ENCODE measurements around the gene PIK3CB. TPM values are rescaled to one million over a fixed set of nuclear protein-coding genes. Genes with fewer than 3 reads are reported as not detected.
"Not testable (repeated sequence)": the region's sequence is repeated elsewhere in the genome, so short reads cannot be mapped to it uniquely, and the experiment has no call there.

Gene PIK3CB
- total and polyA plus RNA-seq, 4 donors, result 8.0 to 29.8 (median 19.3) TPM

DNA sequence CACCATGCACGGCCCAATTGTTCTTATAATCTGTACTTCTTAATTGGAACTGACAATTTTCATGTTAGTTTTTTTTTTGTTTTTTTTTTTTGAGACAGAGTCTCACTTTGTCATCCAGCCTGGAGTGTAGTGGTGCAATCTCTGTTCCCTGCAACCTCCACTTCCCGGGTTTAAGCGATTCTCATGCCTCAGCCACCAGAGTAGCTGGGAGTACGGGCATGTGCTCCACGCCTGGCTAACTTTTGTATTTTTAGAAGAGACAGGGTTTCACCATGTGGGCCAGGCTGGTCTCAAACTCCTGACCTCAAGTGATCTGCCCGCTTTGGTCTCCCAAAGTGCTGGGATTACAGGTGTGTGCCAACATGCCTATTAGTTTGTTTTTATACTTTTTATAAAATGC is 153.8 kb downstream of the PIK3CB start:
- H3K27ac ChIP-seq (ENCODE audit: low read depth in 1 of 2, low read length in 2 of 2); H3K4me3 ChIP-seq (ENCODE audit: low read length in 2 of 2); H3K27me3 ChIP-seq (ENCODE audit: control insufficient read depth in 1 of 2, insufficient read depth in 2 of 2, low read length in 1 of 2); DNase-seq; H3K4me1 ChIP-seq (ENCODE audit: control insufficient read depth in 1 of 2, insufficient read depth in 2 of 2, low read length in 2 of 2); ATAC-seq (ENCODE audit: low FRiP score); H3K36me3 ChIP-seq (ENCODE audit: control insufficient read depth in 1 of 2, insufficient read depth in 2 of 2, low read length in 1 of 2); H3K9me3 ChIP-seq (ENCODE audit: control insufficient read depth, low read length); intact Hi-C loops (cut with DNase I): not testable (repeated sequence)
- WGBS, 2 donors, result 74 to 85% methylated on average over 6 of the region's 6 CpGs

DNA sequence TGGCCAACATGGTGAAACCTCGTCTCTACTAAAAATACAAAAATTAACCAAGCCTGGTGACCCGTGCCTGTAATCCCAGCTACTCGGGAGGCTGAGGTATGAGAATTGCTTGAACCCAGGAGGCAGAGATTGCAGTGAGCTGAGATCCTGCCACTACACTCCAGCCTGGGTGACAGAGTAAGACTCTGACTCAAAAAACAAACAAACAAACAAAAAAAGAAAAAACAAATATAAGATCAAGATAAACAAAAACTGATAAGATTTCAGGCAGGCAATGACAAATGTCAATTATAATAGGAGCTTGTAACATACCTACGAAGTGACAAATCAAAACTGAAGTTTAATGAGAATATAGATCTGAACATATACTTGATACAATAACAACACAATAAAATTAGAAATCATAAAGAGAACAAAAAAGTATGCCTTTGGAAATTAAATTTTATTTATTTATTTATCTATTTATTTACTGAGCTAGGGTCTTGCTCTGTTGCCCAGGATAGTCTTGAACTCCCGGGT is 155.8 kb downstream of the PIK3CB start:
- no peak overlapping the region for H3K27ac ChIP-seq (ENCODE audit: low read depth in 1 of 2, low read length in 2 of 2)
- H3K9me3 ChIP-seq (ENCODE audit: control insufficient read depth, low read length), result no peaks in the 10 kb centered on the region
- WGBS, 2 donors, result 89 to 90% methylated on average over 5 of the region's 5 CpGs
- no peaks in the 10 kb centered on the region for H3K4me1 ChIP-seq (ENCODE audit: control insufficient read depth in 1 of 2, insufficient read depth in 2 of 2, low read length in 2 of 2)
- H3K4me3 ChIP-seq (ENCODE audit: low read length in 2 of 2), result no peak overlapping the region
- ATAC-seq (ENCODE audit: low FRiP score), result no peak
- peaks cover 2% of the 10 kb centered on the region in 2 donors for H3K36me3 ChIP-seq (ENCODE audit: control insufficient read depth in 1 of 2, insufficient read depth in 2 of 2, low read length in 1 of 2)
- no peak for DNase-seq
- no peaks in the 10 kb centered on the region for H3K27me3 ChIP-seq (ENCODE audit: control insufficient read depth in 1 of 2, insufficient read depth in 2 of 2, low read length in 1 of 2)
- intact Hi-C loops (cut with DNase I), result no loop called here

DNA sequence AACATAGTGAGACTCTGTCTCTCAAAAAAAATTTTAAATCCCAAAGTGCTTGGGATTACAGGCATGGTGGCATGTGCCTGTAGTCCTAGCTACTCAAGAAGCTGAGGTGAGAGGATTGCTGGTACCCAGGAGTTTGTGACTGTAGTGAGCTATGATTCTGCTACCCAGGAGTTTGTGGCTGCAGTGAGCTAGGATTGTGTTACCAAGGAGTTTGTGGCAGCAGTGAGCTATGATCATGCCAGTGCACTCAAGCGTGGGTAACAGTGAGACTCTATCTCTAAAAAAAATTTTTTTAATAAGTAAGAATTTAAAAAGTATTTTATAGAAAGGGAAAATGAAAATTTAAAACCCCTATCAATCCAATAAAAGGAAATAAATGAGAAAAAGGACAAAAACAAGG is 156.6 kb downstream of the PIK3CB start:
- H3K4me1 ChIP-seq (ENCODE audit: control insufficient read depth in 1 of 2, insufficient read depth in 2 of 2, low read length in 2 of 2), result no peaks in the 10 kb centered on the region
- H3K9me3 ChIP-seq (ENCODE audit: control insufficient read depth, low read length), result no peaks in the 10 kb centered on the region
- no peaks in the 10 kb centered on the region for H3K27me3 ChIP-seq (ENCODE audit: control insufficient read depth in 1 of 2, insufficient read depth in 2 of 2, low read length in 1 of 2)
- peaks cover 2% of the 10 kb centered on the region in 2 donors for H3K36me3 ChIP-seq (ENCODE audit: control insufficient read depth in 1 of 2, insufficient read depth in 2 of 2, low read length in 1 of 2)
- H3K4me3 ChIP-seq (ENCODE audit: low read length in 2 of 2), result no peak overlapping the region
- intact Hi-C loops (cut with DNase I), result no loop called here
- WGBS, 2 donors, result 93 to 97% methylated on average over 1 of the region's 1 CpG
- ATAC-seq (ENCODE audit: low FRiP score) (no peak), DNase-seq (no peak)
- H3K27ac ChIP-seq (ENCODE audit: low read depth in 1 of 2, low read length in 2 of 2), result no peak overlapping the region

DNA sequence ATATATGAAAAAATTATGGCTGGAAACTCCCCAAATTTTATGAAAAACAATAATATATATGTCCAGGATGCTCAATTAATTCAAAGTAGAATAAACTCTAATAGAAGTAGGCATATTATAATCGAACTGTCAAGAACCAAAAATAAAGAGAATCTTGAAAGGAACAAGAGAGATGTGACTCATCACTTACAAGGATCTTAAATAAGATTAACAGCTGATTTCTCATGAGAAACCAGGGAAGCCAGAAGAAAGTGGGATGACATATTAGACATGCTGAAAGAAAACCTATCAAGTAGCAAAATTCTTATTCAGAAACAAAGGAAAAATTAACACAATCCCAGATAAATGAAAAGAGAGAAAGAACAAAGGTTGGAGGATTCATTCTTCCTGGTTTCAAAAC is 159.3 kb downstream of the PIK3CB start:
- no peaks in the 10 kb centered on the region for H3K27me3 ChIP-seq (ENCODE audit: control insufficient read depth in 1 of 2, insufficient read depth in 2 of 2, low read length in 1 of 2)
- ATAC-seq (ENCODE audit: low FRiP score) (no peak), DNase-seq (no peak)
- H3K9me3 ChIP-seq (ENCODE audit: control insufficient read depth, low read length), result no peaks in the 10 kb centered on the region
- H3K4me1 ChIP-seq (ENCODE audit: control insufficient read depth in 1 of 2, insufficient read depth in 2 of 2, low read length in 2 of 2), result no peaks in the 10 kb centered on the region
- intact Hi-C loops (cut with DNase I), result no loop called here
- H3K36me3 ChIP-seq (ENCODE audit: control insufficient read depth in 1 of 2, insufficient read depth in 2 of 2, low read length in 1 of 2), result peaks cover 2% of the 10 kb centered on the region in 2 donors
- no peak overlapping the region for H3K27ac ChIP-seq (ENCODE audit: low read depth in 1 of 2, low read length in 2 of 2)
- WGBS, 2 donors, result 91 to 97% methylated on average over 1 of the region's 1 CpG
- H3K4me3 ChIP-seq (ENCODE audit: low read length in 2 of 2), result no peak overlapping the region

DNA sequence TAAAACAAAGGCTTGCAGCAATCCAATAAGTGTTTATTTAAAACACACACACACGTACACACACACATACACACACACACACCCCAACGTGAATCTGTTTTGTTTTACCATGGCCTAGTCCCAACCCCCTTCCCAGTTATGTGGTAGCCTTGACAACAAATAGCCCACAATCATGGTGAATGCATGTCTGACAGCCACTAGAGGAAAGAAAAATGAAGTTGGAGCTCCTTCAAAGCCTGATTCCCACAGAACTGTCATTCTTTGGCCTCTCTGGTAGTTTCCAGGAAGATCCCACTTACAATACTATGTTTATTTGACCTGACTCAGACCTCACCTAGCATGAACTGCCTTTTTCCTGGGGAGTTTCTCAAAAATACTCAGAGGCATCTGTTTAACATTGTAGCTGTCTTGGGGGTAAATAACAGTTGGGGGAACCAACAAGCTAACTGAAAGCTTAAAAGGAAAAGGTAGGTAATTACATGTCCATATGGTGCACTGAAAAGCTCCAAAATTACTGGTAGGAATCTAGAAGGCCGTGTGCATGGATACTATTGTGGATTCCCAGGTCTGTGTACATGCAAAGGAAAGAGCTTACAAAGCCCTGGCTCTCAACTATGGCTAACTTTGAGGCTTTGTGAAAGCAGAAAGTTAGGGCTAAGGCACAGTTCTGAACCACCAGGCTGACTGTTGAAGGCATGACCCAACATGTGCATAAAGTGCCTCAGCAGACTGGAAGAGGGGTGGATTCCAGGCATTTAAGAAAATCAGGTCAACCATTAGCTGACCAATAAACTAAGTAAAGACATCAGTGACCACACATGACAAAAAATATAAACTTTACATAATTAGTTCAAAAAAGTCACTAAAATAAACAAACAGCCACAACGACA is 160.8 kb downstream of the PIK3CB start:
- intact Hi-C loops (cut with DNase I), result no loop called here
- H3K4me3 ChIP-seq (ENCODE audit: low read length in 2 of 2), result no peak overlapping the region
- H3K27me3 ChIP-seq (ENCODE audit: control insufficient read depth in 1 of 2, insufficient read depth in 2 of 2, low read length in 1 of 2), result no peaks in the 10 kb centered on the region
- H3K9me3 ChIP-seq (ENCODE audit: control insufficient read depth, low read length), result no peaks in the 10 kb centered on the region
- DNase-seq (no peak), ATAC-seq (ENCODE audit: low FRiP score) (no peak)
- H3K36me3 ChIP-seq (ENCODE audit: control insufficient read depth in 1 of 2, insufficient read depth in 2 of 2, low read length in 1 of 2), result peaks cover 2% of the 10 kb centered on the region in 2 donors
- 60 to 63% methylated on average over 4 of the region's 4 CpGs for WGBS, 2 donors
- H3K4me1 ChIP-seq (ENCODE audit: control insufficient read depth in 1 of 2, insufficient read depth in 2 of 2, low read length in 2 of 2), result peaks cover 0 to 5% of the 10 kb centered on the region in 2 donors
- H3K27ac ChIP-seq (ENCODE audit: low read depth in 1 of 2, low read length in 2 of 2), result no peak overlapping the region

DNA sequence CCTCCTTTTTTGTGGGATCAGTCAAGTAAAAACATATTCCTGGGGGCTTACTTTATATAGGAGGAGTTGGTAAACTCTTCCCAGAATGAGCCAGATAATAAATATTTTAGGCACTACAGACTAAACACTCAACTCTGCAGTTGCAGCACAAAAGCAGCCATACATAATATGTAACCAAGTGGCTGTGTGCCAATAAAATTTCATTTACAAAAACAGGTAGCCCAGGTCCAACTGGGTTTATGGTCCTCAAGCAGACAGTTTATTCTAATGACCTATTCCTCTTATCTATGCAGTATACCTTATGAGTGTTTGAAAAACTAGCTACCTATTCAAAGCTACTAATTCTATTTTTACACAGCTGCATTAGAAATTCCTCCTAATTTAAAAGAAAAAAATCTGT is 164.3 kb downstream of the PIK3CB start:
- Histone ChIP-seq H3K36me3 (ENCODE audit: control insufficient read depth in 1 of 2, insufficient read depth in 2 of 2, low read length in 1 of 2) (peaks cover 0 to 2% of the 10 kb centered on the region in 2 donors), H3K4me3 (ENCODE audit: low read length in 2 of 2) (no peak overlapping the region), H3K4me1 (ENCODE audit: control insufficient read depth in 1 of 2, insufficient read depth in 2 of 2, low read length in 2 of 2) (peaks cover 0 to 5% of the 10 kb centered on the region in 2 donors), H3K27me3 (ENCODE audit: control insufficient read depth in 1 of 2, insufficient read depth in 2 of 2, low read length in 1 of 2) (no peaks in the 10 kb centered on the region), H3K27ac (ENCODE audit: low read depth in 1 of 2, low read length in 2 of 2) (no peak overlapping the region), H3K9me3 (ENCODE audit: control insufficient read depth, low read length) (no peaks in the 10 kb centered on the region)
- ATAC-seq (ENCODE audit: low FRiP score) (no peak), DNase-seq (no peak)
- intact Hi-C loops (cut with DNase I), result no loop called here

DNA sequence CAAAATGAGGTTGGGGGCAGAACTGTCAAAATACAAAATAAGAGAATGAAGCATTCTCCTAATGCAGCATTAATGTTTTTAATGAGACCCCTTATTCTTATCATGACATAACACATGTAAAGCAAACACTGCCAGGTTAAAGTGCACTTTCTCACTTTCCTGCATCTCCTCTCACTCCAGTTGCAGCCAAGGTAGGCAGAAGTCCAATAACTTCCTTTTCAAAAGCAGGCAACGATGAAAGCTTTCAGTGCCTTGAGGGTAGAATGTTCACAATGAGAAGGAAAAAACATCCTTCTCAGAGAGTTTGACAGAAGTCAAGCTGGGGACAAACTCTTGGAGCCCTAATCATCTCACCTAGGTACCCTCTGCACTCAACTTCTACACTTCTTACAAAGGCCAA is 166.6 kb downstream of the PIK3CB start:
- no peak for DNase-seq
- WGBS, 2 donors, result 19 to 23% methylated on average over 1 of the region's 1 CpG
- Histone ChIP-seq H3K36me3 (ENCODE audit: control insufficient read depth in 1 of 2, insufficient read depth in 2 of 2, low read length in 1 of 2) (peaks cover 0 to 4% of the 10 kb centered on the region in 2 donors), H3K27ac (ENCODE audit: low read depth in 1 of 2, low read length in 2 of 2) (no peak overlapping the region), H3K27me3 (ENCODE audit: control insufficient read depth in 1 of 2, insufficient read depth in 2 of 2, low read length in 1 of 2) (no peaks in the 10 kb centered on the region), H3K4me1 (ENCODE audit: control insufficient read depth in 1 of 2, insufficient read depth in 2 of 2, low read length in 2 of 2) (peaks cover 0 to 5% of the 10 kb centered on the region in 2 donors), H3K9me3 (ENCODE audit: control insufficient read depth, low read length) (no peaks in the 10 kb centered on the region), H3K4me3 (ENCODE audit: low read length in 2 of 2) (no peak overlapping the region)
- ATAC-seq (ENCODE audit: low FRiP score), result no peak
- intact Hi-C loops (cut with DNase I), result no loop called here

DNA sequence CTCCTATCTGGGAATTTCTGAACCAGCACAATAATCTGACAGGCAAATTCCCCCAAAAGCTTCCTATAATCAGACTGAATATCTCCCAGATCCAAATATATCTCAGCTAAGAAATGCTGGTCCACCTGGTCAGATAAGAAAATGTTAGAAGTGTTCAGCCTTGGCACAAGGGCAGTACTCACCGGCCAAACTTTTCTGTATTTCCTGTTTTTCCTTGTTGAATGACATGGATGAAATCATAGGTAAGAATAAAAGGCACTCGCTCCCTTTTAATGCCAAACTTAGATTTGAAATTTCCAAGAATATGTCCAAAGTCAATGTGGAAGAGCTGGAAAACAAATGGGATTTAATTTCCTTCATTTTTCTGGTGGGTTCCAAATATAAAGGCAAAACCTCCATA is 177.2 kb downstream of the PIK3CB start:
- Histone ChIP-seq H3K27ac (ENCODE audit: low read depth in 1 of 2, low read length in 2 of 2) (no peak overlapping the region), H3K4me1 (ENCODE audit: control insufficient read depth in 1 of 2, insufficient read depth in 2 of 2, low read length in 2 of 2) (no peaks in the 10 kb centered on the region), H3K4me3 (ENCODE audit: low read length in 2 of 2) (no peak overlapping the region), H3K36me3 (ENCODE audit: control insufficient read depth in 1 of 2, insufficient read depth in 2 of 2, low read length in 1 of 2) (peaks cover 0 to 3% of the 10 kb centered on the region in 2 donors), H3K27me3 (ENCODE audit: control insufficient read depth in 1 of 2, insufficient read depth in 2 of 2, low read length in 1 of 2) (no peaks in the 10 kb centered on the region), H3K9me3 (ENCODE audit: control insufficient read depth, low read length) (no peaks in the 10 kb centered on the region)
- WGBS, 2 donors, result 41 to 49% methylated on average over 2 of the region's 2 CpGs
- intact Hi-C loops (cut with DNase I), result no loop called here
- ATAC-seq (ENCODE audit: low FRiP score), result no peak
- DNase-seq, result no peak

DNA sequence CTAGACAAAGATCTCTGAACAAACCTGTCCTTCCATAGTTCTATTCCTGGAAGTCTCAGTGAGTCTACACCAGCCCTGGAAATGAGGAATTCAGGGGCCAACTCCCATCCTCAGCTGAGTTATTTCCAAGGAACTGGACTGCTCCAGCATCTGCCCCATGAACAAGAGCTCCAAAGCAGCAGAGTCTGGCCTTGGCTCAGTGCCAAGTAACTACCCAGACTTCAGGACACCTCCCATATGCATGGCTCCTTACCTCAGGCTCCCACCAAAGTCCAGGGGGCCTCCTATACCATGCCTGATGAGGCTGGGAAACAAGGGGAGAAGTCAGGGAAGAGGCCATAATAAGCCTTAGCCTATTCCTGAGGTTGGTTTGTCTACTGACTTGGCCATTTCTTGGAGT is 181.2 kb downstream of the PIK3CB start:
- Histone ChIP-seq H3K27me3 (ENCODE audit: control insufficient read depth in 1 of 2, insufficient read depth in 2 of 2, low read length in 1 of 2) (no peaks in the 10 kb centered on the region), H3K27ac (ENCODE audit: low read depth in 1 of 2, low read length in 2 of 2) (no peak overlapping the region), H3K9me3 (ENCODE audit: control insufficient read depth, low read length) (no peaks in the 10 kb centered on the region), H3K36me3 (ENCODE audit: control insufficient read depth in 1 of 2, insufficient read depth in 2 of 2, low read length in 1 of 2) (peaks cover 3 to 6% of the 10 kb centered on the region in 2 donors), H3K4me3 (ENCODE audit: low read length in 2 of 2) (no peak overlapping the region), H3K4me1 (ENCODE audit: control insufficient read depth in 1 of 2, insufficient read depth in 2 of 2, low read length in 2 of 2) (no peaks in the 10 kb centered on the region)
- DNase-seq (no peak), ATAC-seq (ENCODE audit: low FRiP score) (no peak)
- intact Hi-C loops (cut with DNase I), result no loop called here
